HEK293 (cell line): ENCODE results near the gene TP73.

ENCODE experiments used
- ZBTB7A ChIP-seq: fragments of 450-650 bp; formaldehyde crosslinking; IDR thresholded peaks from 2 replicates; pipeline ENCODE4 v1.5.1; 2016; ENCODE audit warnings: low read depth, missing biosample characterization, missing genetic modification characterization
- TF ChIP-seq, protein P1 (sequence below): fragments of 450-650 bp; formaldehyde crosslinking; IDR thresholded peaks from 2 replicates; pipeline ENCODE4 v1.5.1; 2016; ENCODE audit warnings: missing biosample characterization, missing genetic modification characterization, low read depth

DNA sequence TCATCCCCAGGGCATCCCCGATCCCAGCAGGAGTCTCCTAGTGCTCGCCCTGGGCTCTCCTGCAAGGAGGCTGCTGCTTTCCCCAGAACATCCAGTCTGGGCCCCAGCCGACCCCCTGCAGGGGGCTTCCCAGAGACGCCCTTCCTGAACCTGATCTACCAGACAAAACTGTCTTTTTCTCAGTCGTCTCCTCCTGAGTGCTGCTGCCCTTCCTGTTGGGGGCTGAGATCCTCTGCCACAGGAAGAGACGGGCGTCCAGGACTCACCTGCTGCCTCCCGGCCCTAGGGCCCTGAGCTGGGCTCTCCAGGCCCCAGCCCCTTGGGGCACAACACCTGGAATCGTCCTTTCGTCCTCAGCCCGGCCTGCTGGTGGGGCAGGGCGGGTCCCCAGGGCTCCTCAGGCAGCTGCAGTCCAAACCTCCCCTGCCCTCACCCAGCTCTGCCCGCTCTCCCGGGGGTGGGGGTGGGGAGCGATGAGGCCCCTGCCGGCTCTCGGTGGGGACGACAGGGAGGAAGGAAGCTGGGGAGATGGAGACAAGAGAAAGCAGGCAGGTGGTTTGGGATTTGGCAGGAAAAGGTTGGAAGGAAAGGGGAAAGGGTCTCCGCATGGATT, 36.9 kb downstream of the TP73 start:
- TF ChIP-seq, protein P1, sequence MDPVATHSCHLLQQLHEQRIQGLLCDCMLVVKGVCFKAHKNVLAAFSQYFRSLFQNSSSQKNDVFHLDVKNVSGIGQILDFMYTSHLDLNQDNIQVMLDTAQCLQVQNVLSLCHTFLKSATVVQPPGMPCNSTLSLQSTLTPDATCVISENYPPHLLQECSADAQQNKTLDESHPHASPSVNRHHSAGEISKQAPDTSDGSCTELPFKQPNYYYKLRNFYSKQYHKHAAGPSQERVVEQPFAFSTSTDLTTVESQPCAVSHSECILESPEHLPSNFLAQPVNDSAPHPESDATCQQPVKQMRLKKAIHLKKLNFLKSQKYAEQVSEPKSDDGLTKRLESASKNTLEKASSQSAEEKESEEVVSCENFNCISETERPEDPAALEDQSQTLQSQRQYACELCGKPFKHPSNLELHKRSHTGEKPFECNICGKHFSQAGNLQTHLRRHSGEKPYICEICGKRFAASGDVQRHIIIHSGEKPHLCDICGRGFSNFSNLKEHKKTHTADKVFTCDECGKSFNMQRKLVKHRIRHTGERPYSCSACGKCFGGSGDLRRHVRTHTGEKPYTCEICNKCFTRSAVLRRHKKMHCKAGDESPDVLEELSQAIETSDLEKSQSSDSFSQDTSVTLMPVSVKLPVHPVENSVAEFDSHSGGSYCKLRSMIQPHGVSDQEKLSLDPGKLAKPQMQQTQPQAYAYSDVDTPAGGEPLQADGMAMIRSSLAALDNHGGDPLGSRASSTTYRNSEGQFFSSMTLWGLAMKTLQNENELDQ (tag by site-specific recombination): no peak
- TF ChIP-seq ZBTB7A (tag by site-specific recombination): no peak
